Activated naive CD4-positive, alpha-beta T cell (primary cell): Measurements from ENCODE around the gene RARRES1.
"Not testable (repeated sequence)": the region's sequence is repeated elsewhere in the genome, so short reads cannot be mapped to it uniquely, and the experiment has no call there.

Source experiments
- DNase-seq, 4 experiments: peaks; one replicate each; lab custom pipeline; 2025; lab: John Stamatoyannopoulos, UW

Gene RARRES1

GRCh38 chr3:158696618-158697017 lies 35.6 kb downstream of the RARRES1 start:
- no peak for DNase-seq

GRCh38 chr3:158693866-158694456 lies 38.3 kb downstream of the RARRES1 start:
- not testable (repeated sequence) for DNase-seq

GRCh38 chr3:158685159-158685558 lies 47.1 kb downstream of the RARRES1 start:
- no peak for DNase-seq

GRCh38 chr3:158683230-158683962 lies 48.9 kb downstream of the RARRES1 start:
- DNase-seq: no peak

- no peak for DNase-seq
Measured at GRCh38 chr3:158680861-158681260, 51.4 kb downstream of the RARRES1 start.

- DNase-seq: no peak
Measured at GRCh38 chr3:158679547-158680000, 52.7 kb downstream of the RARRES1 start.

GRCh38 chr3:158678687-158679086 lies 53.6 kb downstream of the RARRES1 start:
- no peak for DNase-seq

- DNase-seq: peak; percentile 18 to 60 (median 36)
Measured at GRCh38 chr3:158672215-158673176, 59.8 kb downstream of the RARRES1 start, which contains the start of gene LXN. LXN (minus strand) TSS chr3:158672648; CDS start chr3:158672478, 170 bp downstream.

GRCh38 chr3:158671821-158672214 lies 60.4 kb downstream of the RARRES1 start:
- no peak for DNase-seq

GRCh38 chr3:158668506-158668905 lies 63.8 kb downstream of the RARRES1 start:
- no peak for DNase-seq

GRCh38 chr3:158666416-158666815 lies 65.8 kb downstream of the RARRES1 start:
- no peak for DNase-seq

- no peak for DNase-seq
Measured at GRCh38 chr3:158663832-158664231, 68.4 kb downstream of the RARRES1 start.

GRCh38 chr3:158663246-158663645 lies 69.0 kb downstream of the RARRES1 start:
- no peak for DNase-seq

GRCh38 chr3:158660711-158661110 lies 71.5 kb downstream of the RARRES1 start:
- no peak for DNase-seq

GRCh38 chr3:158659454-158660237 lies 72.6 kb downstream of the RARRES1 start:
- peak in 2 of 4 experiments; percentile 2 to 8 for DNase-seq

- DNase-seq: no peak
Measured at GRCh38 chr3:158658889-158659288, 73.4 kb downstream of the RARRES1 start.

GRCh38 chr3:158652463-158652862 lies 79.8 kb downstream of the RARRES1 start:
- DNase-seq: no peak

- DNase-seq: no peak
Measured at GRCh38 chr3:158651192-158651591, 81.1 kb downstream of the RARRES1 start.

GRCh38 chr3:158649791-158650190 lies 82.5 kb downstream of the RARRES1 start:
- no peak for DNase-seq
